ENCODE data around the gene CDK8. TPM values are rescaled to one million over a fixed set of nuclear protein-coding genes. Genes with fewer than 3 reads are reported as not detected.

The CDK8 gene
- total RNA-seq, 1 donor from 2014 or later = 9.7 TPM

- no peak for DNase-seq
- intact Hi-C loops (cut with DNase I) = no loop called here
- no peak for ATAC-seq (ENCODE audit: poor library complexity)
These were observed 89.9 kb downstream of the CDK8 start for GRCh38 chr13:26343816-26344215.

- DNase-seq = no peak
- intact Hi-C loops (cut with DNase I) = no loop called here
These were observed 91.1 kb downstream of the CDK8 start for GRCh38 chr13:26344980-26345379.

GRCh38 chr13:26348966-26349365 is 95.0 kb downstream of the CDK8 start:
- intact Hi-C loops (cut with DNase I) = no loop called here
- no peak for ATAC-seq (ENCODE audit: poor library complexity)

More at GRCh38 chr13:26344980-26345379, 91.1 kb downstream of the CDK8 start:
- ATAC-seq (ENCODE audit: poor library complexity) = no peak

GRCh38 chr13:26362261-26362660 is 108.3 kb downstream of the CDK8 start:
- intact Hi-C loops (cut with DNase I) = no loop called here
- DNase-seq = no peak
- no peak for ATAC-seq (ENCODE audit: poor library complexity)

More at GRCh38 chr13:26348966-26349365, 95.0 kb downstream of the CDK8 start:
- no peak for DNase-seq

- DNase-seq (no peak), ATAC-seq (ENCODE audit: poor library complexity) (no peak)
- intact Hi-C loops (cut with DNase I) = no loop called here
These were observed 116.6 kb downstream of the CDK8 start for GRCh38 chr13:26370553-26370952.

- intact Hi-C loops (cut with DNase I) = no loop called here
- DNase-seq (no peak), ATAC-seq (ENCODE audit: poor library complexity) (no peak)
These were observed 118.8 kb downstream of the CDK8 start for GRCh38 chr13:26372747-26373146.

GRCh38 chr13:26376430-26376829 is 122.5 kb downstream of the CDK8 start:
- intact Hi-C loops (cut with DNase I) = no loop called here
- ATAC-seq (ENCODE audit: poor library complexity) (no peak), DNase-seq (no peak)

- intact Hi-C loops (cut with DNase I) = no loop called here
- no peak for ATAC-seq (ENCODE audit: poor library complexity)
- DNase-seq = peak; percentile 41
These were observed 123.1 kb downstream of the CDK8 start for GRCh38 chr13:26377038-26377437.

- intact Hi-C loops (cut with DNase I) = no loop called here
- ATAC-seq (ENCODE audit: poor library complexity) (no peak), DNase-seq (no peak)
These were observed 124.2 kb downstream of the CDK8 start for GRCh38 chr13:26378116-26378515.

GRCh38 chr13:26379831-26380230 is 125.9 kb downstream of the CDK8 start:
- DNase-seq (no peak), ATAC-seq (ENCODE audit: poor library complexity) (no peak)
- intact Hi-C loops (cut with DNase I) = no loop called here

GRCh38 chr13:26380930-26381329 is 127.0 kb downstream of the CDK8 start:
- ATAC-seq (ENCODE audit: poor library complexity) (no peak), DNase-seq (no peak)
- intact Hi-C loops (cut with DNase I) = no loop called here

- DNase-seq (no peak), ATAC-seq (ENCODE audit: poor library complexity) (no peak)
- intact Hi-C loops (cut with DNase I) = no loop called here
These were observed 128.4 kb downstream of the CDK8 start for GRCh38 chr13:26382366-26382765.

- DNase-seq (no peak), ATAC-seq (ENCODE audit: poor library complexity) (no peak)
- intact Hi-C loops (cut with DNase I) = no loop called here
These were observed 128.9 kb downstream of the CDK8 start for GRCh38 chr13:26382835-26383234.

- ATAC-seq (ENCODE audit: poor library complexity) (no peak), DNase-seq (no peak)
- intact Hi-C loops (cut with DNase I) = no loop called here
These were observed 130.7 kb downstream of the CDK8 start for GRCh38 chr13:26384587-26384986.

GRCh38 chr13:26386026-26386425 is 132.1 kb downstream of the CDK8 start:
- intact Hi-C loops (cut with DNase I) = loop anchor here (1.0 kb wide), 1 partner anchor 14 kb away; no protein-coding TSS in a partner anchor
- DNase-seq (no peak), ATAC-seq (ENCODE audit: poor library complexity) (no peak)

GRCh38 chr13:26390203-26390602 is 136.3 kb downstream of the CDK8 start:
- ATAC-seq (ENCODE audit: poor library complexity) = no peak
- intact Hi-C loops (cut with DNase I) = no loop called here
- DNase-seq = no peak

GRCh38 chr13:26400545-26400944 is 146.6 kb downstream of the CDK8 start:
- intact Hi-C loops (cut with DNase I) = loop anchor here (1.0 kb wide), 1 partner anchor 14 kb away; no protein-coding TSS in a partner anchor
- ATAC-seq (ENCODE audit: poor library complexity) = no peak

GRCh38 chr13:26401069-26401468 is 147.1 kb downstream of the CDK8 start:
- no peak for ATAC-seq (ENCODE audit: poor library complexity)
- intact Hi-C loops (cut with DNase I) = no loop called here
- DNase-seq = no peak

More at GRCh38 chr13:26400545-26400944, 146.6 kb downstream of the CDK8 start:
- no peak for DNase-seq

GRCh38 chr13:26401578-26402021 is 147.7 kb downstream of the CDK8 start:
- ATAC-seq (ENCODE audit: poor library complexity) = no peak
- DNase-seq = no peak
- intact Hi-C loops (cut with DNase I) = no loop called here

GRCh38 chr13:26406791-26407190 is 152.9 kb downstream of the CDK8 start:
- ATAC-seq (ENCODE audit: poor library complexity) (no peak), DNase-seq (no peak)
- intact Hi-C loops (cut with DNase I) = no loop called here

GRCh38 chr13:26411206-26411605 is 157.3 kb downstream of the CDK8 start:
- ATAC-seq (ENCODE audit: poor library complexity) (no peak), DNase-seq (no peak)
- intact Hi-C loops (cut with DNase I) = no loop called here
